Fibroblast of the aortic adventitia (primary cell): ENCODE measurements around the gene BTG1. TPM values are rescaled to one million over a fixed set of nuclear protein-coding genes. Genes with fewer than 3 reads are reported as not detected.

ENCODE experiments used
- DNase-seq: peaks from one replicate; pipeline ENCODE4 v3.0.0-alpha.2; 2010; ENCODE audit warnings: low read depth
- H3K4me3 ChIP-seq: 2 replicates; pipeline ENCODE4 v1.5.1; 2011; ENCODE audit warnings: low read depth, mild to moderate bottlenecking, control low read depth, low read length, moderate library complexity
- total RNA-seq: library from RNA; depleted of rRNA; stranded (reverse); fragments of >200 nt; gene quantifications from 2 replicates; pipeline ENCODE4 v1.2.3, GENCODE V29; 2012; ENCODE audit warnings: low replicate concordance
- TF ChIP-seq, protein P1 (sequence below): IDR thresholded peaks from 2 replicates; pipeline ENCODE4 v1.5.1; 2011; ENCODE audit warnings: mild to moderate bottlenecking, low read length, control low read depth, inconsistent platforms; ENCODE audit not compliant: insufficient read depth

BTG1 gene
- total RNA-seq, 1 donor: 16.8 TPM

DNA sequence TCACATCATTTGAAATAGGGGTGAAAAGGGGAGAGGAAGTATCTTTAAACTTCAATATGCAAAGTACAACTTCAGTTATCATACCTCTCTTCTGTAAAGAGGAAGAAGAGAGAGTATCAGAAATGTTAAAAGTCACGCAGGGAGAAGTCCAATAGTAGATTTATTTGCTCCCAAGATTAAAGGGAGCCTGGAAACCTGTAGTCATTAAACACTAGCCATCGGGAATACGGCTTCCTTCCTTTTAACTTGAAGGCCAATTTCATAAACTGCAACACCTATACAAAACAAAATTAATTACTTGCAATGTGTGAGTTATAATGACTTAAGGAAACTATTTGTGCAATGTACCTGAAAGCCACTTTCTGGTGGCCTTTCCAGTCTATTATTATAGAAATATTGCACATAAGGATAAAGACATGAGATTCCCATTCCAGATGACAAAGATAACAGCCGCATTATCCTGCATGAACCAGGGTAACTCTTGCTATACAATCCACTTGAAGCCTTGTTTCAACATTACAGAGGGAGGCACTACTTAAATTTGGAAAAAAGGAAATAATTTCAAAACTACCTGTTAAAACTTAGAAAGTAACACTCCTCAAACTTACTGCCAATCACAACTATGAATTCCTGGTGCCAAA is 4.6 kb downstream of the BTG1 start:
- TF ChIP-seq, protein P1, sequence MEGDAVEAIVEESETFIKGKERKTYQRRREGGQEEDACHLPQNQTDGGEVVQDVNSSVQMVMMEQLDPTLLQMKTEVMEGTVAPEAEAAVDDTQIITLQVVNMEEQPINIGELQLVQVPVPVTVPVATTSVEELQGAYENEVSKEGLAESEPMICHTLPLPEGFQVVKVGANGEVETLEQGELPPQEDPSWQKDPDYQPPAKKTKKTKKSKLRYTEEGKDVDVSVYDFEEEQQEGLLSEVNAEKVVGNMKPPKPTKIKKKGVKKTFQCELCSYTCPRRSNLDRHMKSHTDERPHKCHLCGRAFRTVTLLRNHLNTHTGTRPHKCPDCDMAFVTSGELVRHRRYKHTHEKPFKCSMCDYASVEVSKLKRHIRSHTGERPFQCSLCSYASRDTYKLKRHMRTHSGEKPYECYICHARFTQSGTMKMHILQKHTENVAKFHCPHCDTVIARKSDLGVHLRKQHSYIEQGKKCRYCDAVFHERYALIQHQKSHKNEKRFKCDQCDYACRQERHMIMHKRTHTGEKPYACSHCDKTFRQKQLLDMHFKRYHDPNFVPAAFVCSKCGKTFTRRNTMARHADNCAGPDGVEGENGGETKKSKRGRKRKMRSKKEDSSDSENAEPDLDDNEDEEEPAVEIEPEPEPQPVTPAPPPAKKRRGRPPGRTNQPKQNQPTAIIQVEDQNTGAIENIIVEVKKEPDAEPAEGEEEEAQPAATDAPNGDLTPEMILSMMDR: no peak
- peak; percentile 17 for DNase-seq

DNA sequence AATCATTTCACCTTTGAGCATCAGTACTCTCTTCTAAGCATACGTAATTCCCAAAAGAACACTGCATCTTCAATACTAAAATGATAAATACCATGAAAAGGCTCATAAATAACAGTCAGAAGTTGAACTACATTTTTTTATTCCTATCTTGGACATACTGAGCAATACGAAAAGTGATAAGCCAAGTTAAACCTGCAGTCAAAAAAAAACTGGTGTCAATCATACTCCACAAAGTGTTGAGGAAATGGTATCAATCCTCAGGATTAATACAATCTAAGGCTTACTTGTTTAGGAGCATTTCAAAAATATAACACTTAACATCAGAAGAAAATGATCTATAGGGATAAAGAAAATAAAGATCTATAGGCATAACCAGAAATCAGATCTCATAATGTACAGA is 5.5 kb downstream of the BTG1 start:
- DNase-seq: no peak
- TF ChIP-seq, protein P1: no peak
- H3K4me3 ChIP-seq: peak overlapping the region; percentile 32

More for the DNA sequence above, 4.6 kb downstream of the BTG1 start:
- H3K4me3 ChIP-seq: peak overlapping the region; percentile 92

DNA sequence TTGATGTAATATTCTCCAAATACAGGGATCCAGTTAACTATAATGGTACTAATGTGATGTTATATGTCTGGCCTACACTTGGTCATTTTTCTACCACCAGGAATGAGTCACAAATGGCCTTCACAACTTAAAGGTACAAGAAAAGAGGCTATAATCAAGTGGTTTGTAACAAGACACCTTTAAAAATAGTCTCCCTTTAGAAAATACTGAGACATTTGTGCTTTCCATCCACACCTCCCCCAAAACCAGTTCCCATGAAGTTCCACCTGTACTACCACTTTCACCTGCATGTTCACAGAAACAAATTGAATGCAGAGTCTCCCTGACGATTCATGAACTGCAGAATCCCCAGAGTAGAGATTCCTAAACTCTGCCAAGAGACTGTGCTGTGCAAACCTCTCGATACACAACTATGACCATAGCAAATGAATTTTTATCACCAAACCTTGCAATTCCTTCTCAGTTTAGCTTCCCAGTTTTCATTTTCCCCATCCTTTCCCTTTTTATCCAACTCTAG is 6.0 kb downstream of the BTG1 start:
- no peak for DNase-seq
- H3K4me3 ChIP-seq: peak overlapping the region; percentile 32
- TF ChIP-seq, protein P1: no peak

DNA sequence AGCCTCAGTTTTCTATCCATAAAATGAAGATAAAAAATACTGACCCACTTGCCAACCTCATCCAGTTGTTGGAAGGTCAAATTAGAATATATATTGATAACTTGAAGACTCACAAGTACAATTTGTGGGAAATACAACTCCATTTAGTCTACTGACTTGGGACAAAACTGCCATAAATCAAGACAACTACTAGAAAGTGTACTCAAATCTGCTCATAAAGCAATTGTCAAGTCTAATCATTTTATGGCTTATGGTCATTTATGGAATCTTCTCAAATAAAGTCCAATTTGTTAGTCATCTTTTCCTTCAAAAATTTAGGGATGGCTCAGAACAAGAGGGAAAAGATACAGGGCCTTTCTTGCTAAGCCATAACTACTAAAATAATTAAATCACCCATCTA is 7.0 kb downstream of the BTG1 start:
- no peak for DNase-seq
- no peak overlapping the region for H3K4me3 ChIP-seq
- TF ChIP-seq, protein P1: no peak

DNA sequence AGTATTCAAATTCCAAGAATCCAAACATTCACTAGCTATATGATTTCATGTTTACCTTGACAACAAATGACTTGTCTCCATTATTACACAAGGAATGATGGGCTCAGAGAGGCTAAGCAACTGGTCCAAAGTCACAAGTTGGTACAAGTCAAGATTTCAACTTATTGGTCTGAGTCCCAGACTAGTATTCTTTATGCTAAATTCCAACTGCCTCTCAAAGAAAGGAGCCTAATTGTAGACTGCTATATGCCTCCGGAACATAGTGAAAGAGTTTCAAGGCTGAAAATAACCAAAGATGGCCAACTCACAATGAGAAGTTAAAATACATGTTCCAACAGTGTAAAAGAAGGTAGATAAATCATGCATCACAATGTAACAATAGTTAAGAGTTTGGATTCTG is 7.5 kb downstream of the BTG1 start:
- TF ChIP-seq, protein P1: no peak
- peak; percentile 17 for DNase-seq
- no peak overlapping the region for H3K4me3 ChIP-seq

DNA sequence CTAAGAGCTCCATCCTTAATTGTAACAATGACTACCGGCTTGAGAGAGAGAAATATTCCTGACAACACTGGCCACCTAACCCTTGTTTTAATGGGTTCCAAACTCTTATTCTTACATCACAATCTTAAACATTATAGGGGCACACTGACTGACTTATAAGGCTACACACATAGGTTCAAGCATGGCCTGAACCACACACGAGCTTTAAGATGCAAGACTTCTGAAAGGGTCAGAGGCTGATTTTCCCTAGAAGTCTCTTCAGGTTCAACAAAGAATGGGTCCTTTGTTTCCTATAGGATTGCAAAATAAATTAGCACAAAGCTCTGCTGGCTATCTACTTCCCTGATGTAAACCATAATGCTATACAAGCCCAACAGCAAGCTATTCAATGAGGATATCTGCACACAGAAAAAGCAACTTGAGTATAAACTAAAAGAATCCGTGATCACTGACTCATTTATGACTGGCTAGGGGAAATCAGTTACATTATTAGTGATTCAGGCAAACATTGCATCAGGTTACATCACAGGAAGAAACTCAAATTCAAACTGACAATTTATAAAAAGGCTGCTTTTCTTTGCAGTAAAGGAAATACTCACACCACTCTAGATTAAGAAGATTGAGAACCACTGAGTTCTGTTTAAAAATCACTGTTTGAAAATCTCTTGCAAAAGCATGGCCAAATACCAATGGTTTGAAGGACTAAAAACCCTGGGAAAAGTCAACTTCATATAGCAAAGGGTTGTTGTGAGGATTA is 8.5 kb downstream of the BTG1 start:
- TF ChIP-seq, protein P1: no peak
- H3K4me3 ChIP-seq: no peak overlapping the region
- peak; percentile 95 for DNase-seq
